ENCODE measurements around the gene GORASP1. TPM values are rescaled to one million over a fixed set of nuclear protein-coding genes. Genes with fewer than 3 reads are reported as not detected.

GORASP1 gene
- total RNA-seq, 1 donor from 2014 or later = 36.3 TPM

GRCh38 chr3:39102504-39103323, 4.7 kb downstream of the GORASP1 start:
- no peak for DNase-seq

- DNase-seq = peak; percentile 25
Observed at GRCh38 chr3:39101022-39101689, 6.3 kb downstream of the GORASP1 start.

GRCh38 chr3:39100500-39100886, 6.9 kb downstream of the GORASP1 start:
- no peak for DNase-seq

- DNase-seq = no peak
Observed at GRCh38 chr3:39099738-39100499, 7.5 kb downstream of the GORASP1 start.

GRCh38 chr3:39099242-39099641, 8.2 kb downstream of the GORASP1 start:
- no peak for DNase-seq

GRCh38 chr3:39098473-39099000, 8.9 kb downstream of the GORASP1 start:
- DNase-seq = no peak

GRCh38 chr3:39097716-39098472, 9.5 kb downstream of the GORASP1 start:
- DNase-seq = no peak

GRCh38 chr3:39096775-39097174, 10.7 kb downstream of the GORASP1 start:
- peak; percentile 10 for DNase-seq

GRCh38 chr3:39095778-39096177, 11.6 kb downstream of the GORASP1 start:
- DNase-seq = no peak

- no peak for DNase-seq
Observed at GRCh38 chr3:39094851-39095677, 12.4 kb downstream of the GORASP1 start.

GRCh38 chr3:39090922-39091321, 16.5 kb downstream of the GORASP1 start:
- no peak for DNase-seq

GRCh38 chr3:39088889-39089288, 18.5 kb downstream of the GORASP1 start:
- peak; percentile 19 for DNase-seq

GRCh38 chr3:39088456-39088855, 19.0 kb downstream of the GORASP1 start:
- DNase-seq = no peak

- no peak for DNase-seq
Observed at GRCh38 chr3:39086144-39086543, 21.3 kb downstream of the GORASP1 start.

GRCh38 chr3:39082666-39083313, 24.6 kb downstream of the GORASP1 start:
- DNase-seq = no peak

GRCh38 chr3:39080026-39080425, 27.4 kb downstream of the GORASP1 start:
- DNase-seq = no peak

- DNase-seq = no peak
Observed at GRCh38 chr3:39079530-39079929, 27.9 kb downstream of the GORASP1 start.

GRCh38 chr3:39075910-39076309, 31.5 kb downstream of the GORASP1 start:
- DNase-seq = no peak

GRCh38 chr3:39068556-39068955, 38.9 kb downstream of the GORASP1 start:
- no peak for DNase-seq

- no peak for DNase-seq
Observed at GRCh38 chr3:39067286-39067685, 40.1 kb downstream of the GORASP1 start.
